Neural progenitor cell (in vitro differentiated cells): ENCODE measurements around the gene GLS. TPM values are rescaled to one million over a fixed set of nuclear protein-coding genes. Genes with fewer than 3 reads are reported as not detected.

Experiments
- DNase-seq: peaks from one replicate; pipeline ENCODE4 v3.0.0-alpha.2; 2016; ENCODE audit warnings: low spot score
- H2AFZ ChIP-seq: fragments of 200-600 bp; sonication (generic); replicated peaks from 2 replicates; pipeline ENCODE4 v1.6.1; 2016; ENCODE audit warnings: antibody characterized with exemption
- H3F3A ChIP-seq: fragments of 200-600 bp; sonication (generic); 2 replicates; pipeline ENCODE4 v1.6.1; 2016; ENCODE audit warnings: antibody characterized with exemption, low read depth
- H3K27ac ChIP-seq: fragments of 200-600 bp; sonication (generic); 2 replicates; pipeline ENCODE4 v1.5.1; 2016; ENCODE audit warnings: mild to moderate bottlenecking
- H3K27me3 ChIP-seq: fragments of 200-600 bp; sonication (generic); 2 replicates; pipeline ENCODE4 v1.6.1; 2016; ENCODE audit warnings: mild to moderate bottlenecking, moderate library complexity
- H3K36me3 ChIP-seq: fragments of 200-600 bp; sonication (generic); 2 replicates; pipeline ENCODE4 v1.5.1; 2016
- H3K4me1 ChIP-seq: fragments of 200-600 bp; sonication (generic); 2 replicates; pipeline ENCODE4 v1.6.1; 2016; ENCODE audit warnings: mixed run types
- H3K4me2 ChIP-seq: fragments of 200-600 bp; sonication (generic); 2 replicates; pipeline ENCODE4 v1.6.1; 2016
- H3K4me3 ChIP-seq: fragments of 200-600 bp; sonication (generic); 2 replicates; pipeline ENCODE4 v1.5.1; 2016
- H3K79me2 ChIP-seq: fragments of 200-600 bp; sonication (generic); 2 replicates; pipeline ENCODE4 v1.6.1; 2016; ENCODE audit warnings: low read depth
- H3K9ac ChIP-seq: fragments of 200-600 bp; sonication (generic); 2 replicates; pipeline ENCODE4 v1.6.1; 2016
- H3K9me3 ChIP-seq: fragments of 200-600 bp; sonication (generic); 2 replicates; pipeline ENCODE4 v1.5.1; 2016; ENCODE audit warnings: low read depth
- H4K20me1 ChIP-seq: fragments of 200-600 bp; sonication (generic); 2 replicates; pipeline ENCODE4 v1.6.1; 2016; ENCODE audit warnings: low read depth
- H3K27ac Mint-ChIP-seq: 3 replicates; pipeline ENCODE4 v1.8.0; 2021; ENCODE audit warnings: mixed read lengths
- H3K27me3 Mint-ChIP-seq: 2 replicates; pipeline ENCODE4 v1.8.0; 2022; ENCODE audit warnings: low read depth, mild to moderate bottlenecking, inconsistent platforms, moderate library complexity, mixed read lengths; ENCODE audit not compliant: insufficient read depth
- H3K36me3 Mint-ChIP-seq: 3 replicates; pipeline ENCODE4 v1.8.0; 2021; ENCODE audit warnings: mixed read lengths
- H3K4me1 Mint-ChIP-seq: 3 replicates; pipeline ENCODE4 v1.8.0; 2021; ENCODE audit warnings: mixed read lengths
- H3K4me3 Mint-ChIP-seq: 3 replicates; pipeline ENCODE4 v1.8.0; 2021; ENCODE audit warnings: mild to moderate bottlenecking, moderate library complexity, mixed read lengths
- H3K9me3 Mint-ChIP-seq: 3 replicates; pipeline ENCODE4 v1.8.0; 2020; ENCODE audit warnings: mixed read lengths
- EZH2 ChIP-seq: fragments of 200-600 bp; sonication (generic); IDR thresholded peaks from 2 replicates; pipeline ENCODE4 v1.6.1; 2017; ENCODE audit warnings: antibody characterized with exemption, mild to moderate bottlenecking, moderate library complexity
- EZH2phosphoT487 ChIP-seq: fragments of 200-600 bp; sonication (generic); IDR thresholded peaks from 2 replicates; pipeline ENCODE4 v1.6.1; 2017; ENCODE audit warnings: antibody characterized with exemption
- total RNA-seq: library from RNA; depleted of rRNA; stranded (reverse); fragments of >200 nt; gene quantifications from 2 replicates; pipeline ENCODE4 v1.2.3, GENCODE V29; 2015; ENCODE audit warnings: low replicate concordance
- TF ChIP-seq, protein P1 (sequence below): fragments of 200-600 bp; sonication (generic); IDR thresholded peaks from 2 replicates; pipeline ENCODE4 v1.5.1; 2017; ENCODE audit warnings: antibody characterized with exemption, mild to moderate bottlenecking

The GLS gene
- total RNA-seq, 1 donor from 2014 or later = 54.0 TPM

DNA sequence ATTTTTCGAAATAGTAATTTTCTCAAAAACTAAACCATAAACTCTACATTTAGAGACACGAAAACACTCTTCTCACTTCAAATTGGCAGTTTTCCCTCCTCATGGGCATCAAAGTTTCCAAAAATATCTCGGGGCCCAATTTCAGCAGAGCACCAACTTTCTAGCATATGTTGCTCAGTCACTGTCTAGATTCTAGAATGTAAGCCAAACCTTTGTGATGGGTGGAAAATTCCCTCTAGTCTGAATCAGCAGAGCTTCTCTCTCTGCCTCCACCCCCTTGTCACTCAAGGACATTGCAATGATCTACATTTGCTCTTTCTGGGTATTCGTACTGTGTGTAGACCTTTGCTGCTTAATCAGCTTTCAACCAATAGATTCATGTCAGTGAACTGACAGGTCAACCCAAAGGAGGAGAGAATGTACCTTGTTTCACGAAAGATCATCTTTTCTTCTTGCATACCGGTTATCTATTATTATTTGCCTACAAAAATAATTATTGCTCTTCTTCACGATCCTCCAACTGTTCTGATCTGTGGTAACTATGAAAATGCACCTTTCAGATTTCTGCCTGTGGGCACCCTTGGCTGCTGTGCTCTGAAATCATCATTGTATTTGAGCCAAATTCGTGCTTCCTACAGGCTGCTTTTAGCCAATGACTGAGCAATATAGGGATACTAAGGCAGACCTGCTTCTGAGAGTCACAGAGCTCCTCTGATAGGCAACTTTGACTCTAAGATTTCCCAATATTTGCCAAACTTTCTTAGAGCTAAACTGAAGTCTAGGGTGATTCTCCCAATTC lies 38.7 kb upstream of the GLS start:
- H3K9ac ChIP-seq = no peak overlapping the region
- Mint-ChIP-seq H3K27me3 (peaks cover 2% of the 10 kb centered on the region), H3K4me1 (peaks cover 6% of the 10 kb centered on the region), H3K9me3 (no peaks in the 10 kb centered on the region), H3K4me3 (no peak overlapping the region), H3K36me3 (no peaks in the 10 kb centered on the region), H3K27ac (no peak overlapping the region)
- no peaks in the 10 kb centered on the region for H3K9me3 ChIP-seq
- H3K4me1 ChIP-seq = no peaks in the 10 kb centered on the region
- no peaks in the 10 kb centered on the region for H3K36me3 ChIP-seq
- no peaks in the 10 kb centered on the region for H3K79me2 ChIP-seq
- TF ChIP-seq, protein P1, sequence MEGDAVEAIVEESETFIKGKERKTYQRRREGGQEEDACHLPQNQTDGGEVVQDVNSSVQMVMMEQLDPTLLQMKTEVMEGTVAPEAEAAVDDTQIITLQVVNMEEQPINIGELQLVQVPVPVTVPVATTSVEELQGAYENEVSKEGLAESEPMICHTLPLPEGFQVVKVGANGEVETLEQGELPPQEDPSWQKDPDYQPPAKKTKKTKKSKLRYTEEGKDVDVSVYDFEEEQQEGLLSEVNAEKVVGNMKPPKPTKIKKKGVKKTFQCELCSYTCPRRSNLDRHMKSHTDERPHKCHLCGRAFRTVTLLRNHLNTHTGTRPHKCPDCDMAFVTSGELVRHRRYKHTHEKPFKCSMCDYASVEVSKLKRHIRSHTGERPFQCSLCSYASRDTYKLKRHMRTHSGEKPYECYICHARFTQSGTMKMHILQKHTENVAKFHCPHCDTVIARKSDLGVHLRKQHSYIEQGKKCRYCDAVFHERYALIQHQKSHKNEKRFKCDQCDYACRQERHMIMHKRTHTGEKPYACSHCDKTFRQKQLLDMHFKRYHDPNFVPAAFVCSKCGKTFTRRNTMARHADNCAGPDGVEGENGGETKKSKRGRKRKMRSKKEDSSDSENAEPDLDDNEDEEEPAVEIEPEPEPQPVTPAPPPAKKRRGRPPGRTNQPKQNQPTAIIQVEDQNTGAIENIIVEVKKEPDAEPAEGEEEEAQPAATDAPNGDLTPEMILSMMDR = no peak
- TF ChIP-seq EZH2 = no peak
- TF ChIP-seq EZH2phosphoT487 = no peak
- DNase-seq = no peak
- no peak overlapping the region for H3K27ac ChIP-seq
- H3K4me2 ChIP-seq = no peak overlapping the region
- no peaks in the 10 kb centered on the region for H4K20me1 ChIP-seq
- no peaks in the 10 kb centered on the region for H3K27me3 ChIP-seq
- H2AFZ ChIP-seq = no peak overlapping the region
- H3F3A ChIP-seq = no peaks in the 10 kb centered on the region
- no peak overlapping the region for H3K4me3 ChIP-seq

DNA sequence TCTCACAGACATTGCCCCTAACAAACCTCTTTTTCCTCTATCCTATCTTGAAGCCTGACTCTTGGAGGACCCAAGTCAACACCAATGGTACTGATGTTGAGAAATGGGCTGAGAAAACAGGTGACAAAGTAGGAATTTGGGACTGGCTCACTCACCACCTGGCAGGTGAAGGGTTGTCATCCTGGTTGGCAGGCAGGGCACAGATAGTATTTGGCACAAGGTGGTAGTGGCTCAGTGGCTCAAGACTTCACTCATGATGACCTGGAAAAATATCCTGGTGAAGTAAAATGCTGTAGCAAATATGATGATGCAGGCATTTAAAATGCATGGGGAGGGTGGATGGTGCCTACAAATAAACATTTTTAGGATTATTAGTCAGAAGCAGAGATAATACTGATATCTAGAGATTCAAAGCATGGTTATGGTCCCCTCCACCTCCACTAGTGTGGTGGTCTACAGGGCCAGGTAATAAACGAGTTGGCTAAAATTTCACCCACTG lies 38.0 kb upstream of the GLS start:
- H3K36me3 ChIP-seq = no peaks in the 10 kb centered on the region
- no peaks in the 10 kb centered on the region for H3K36me3 Mint-ChIP-seq
- no peak overlapping the region for H3K27ac Mint-ChIP-seq
- no peak overlapping the region for H3K27ac ChIP-seq
- no peak for DNase-seq
- no peaks in the 10 kb centered on the region for H3K9me3 ChIP-seq
- H3K27me3 Mint-ChIP-seq = peaks cover 2% of the 10 kb centered on the region
- H3K4me3 ChIP-seq = no peak overlapping the region
- no peak overlapping the region for H3K4me2 ChIP-seq
- H3K4me1 ChIP-seq = no peaks in the 10 kb centered on the region
- H3K4me3 Mint-ChIP-seq = no peak overlapping the region
- H2AFZ ChIP-seq = no peak overlapping the region
- H3K9ac ChIP-seq = no peak overlapping the region
- TF ChIP-seq EZH2phosphoT487 = no peak
- no peak for TF ChIP-seq EZH2
- TF ChIP-seq, protein P1 = no peak
- H4K20me1 ChIP-seq = no peaks in the 10 kb centered on the region
- H3K9me3 Mint-ChIP-seq = no peaks in the 10 kb centered on the region
- H3K4me1 Mint-ChIP-seq = peaks cover 6% of the 10 kb centered on the region
- no peaks in the 10 kb centered on the region for H3K27me3 ChIP-seq
- no peaks in the 10 kb centered on the region for H3K79me2 ChIP-seq
- no peaks in the 10 kb centered on the region for H3F3A ChIP-seq

DNA sequence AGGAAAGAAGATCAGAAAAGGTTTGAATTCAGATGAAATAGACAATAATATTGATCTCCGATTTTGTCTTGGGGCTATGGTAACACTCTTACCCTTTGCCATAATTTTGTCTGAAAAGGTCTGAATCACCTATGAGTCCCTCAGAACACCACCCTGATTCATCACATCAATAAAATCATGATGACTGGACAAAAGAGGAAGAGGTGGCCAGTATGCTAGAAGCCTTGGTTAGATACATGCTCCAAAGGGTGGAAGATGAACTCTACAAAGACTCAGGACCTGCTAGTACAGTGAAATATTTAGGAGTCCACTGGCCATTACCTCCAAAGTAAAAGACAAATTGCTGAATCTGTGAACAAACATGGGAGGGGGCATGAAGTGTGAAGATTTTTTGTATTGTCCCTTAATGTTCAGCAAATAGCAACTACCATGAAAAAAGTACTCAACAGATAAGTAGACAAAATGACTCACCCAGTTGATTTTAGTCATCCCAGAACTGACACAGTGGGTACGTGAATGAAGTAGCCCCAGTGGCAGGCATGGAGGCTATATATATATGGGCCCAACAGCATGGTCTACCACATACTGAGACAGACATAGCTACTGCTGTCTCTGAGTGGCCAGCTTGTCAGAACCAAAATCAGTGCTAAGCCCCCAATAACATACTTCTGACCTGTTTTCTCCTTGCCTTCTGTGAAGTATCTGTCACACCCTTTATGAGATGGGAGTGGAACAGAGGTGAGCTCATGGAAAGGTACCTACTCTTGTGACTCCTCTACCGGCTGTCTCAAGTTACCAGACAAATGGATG lies 36.5 kb upstream of the GLS start:
- Mint-ChIP-seq H3K4me3 (no peak overlapping the region), H3K9me3 (no peaks in the 10 kb centered on the region), H3K27me3 (peaks cover 2% of the 10 kb centered on the region), H3K27ac (no peak overlapping the region), H3K36me3 (no peaks in the 10 kb centered on the region), H3K4me1 (peaks cover 6% of the 10 kb centered on the region)
- Histone ChIP-seq H3K27me3 (no peaks in the 10 kb centered on the region), H3F3A (no peaks in the 10 kb centered on the region), H3K4me3 (no peak overlapping the region), H3K9ac (no peak overlapping the region), H2AFZ (no peak overlapping the region), H4K20me1 (no peaks in the 10 kb centered on the region), H3K27ac (no peak overlapping the region), H3K79me2 (no peaks in the 10 kb centered on the region), H3K4me2 (no peak overlapping the region), H3K36me3 (no peaks in the 10 kb centered on the region), H3K4me1 (no peaks in the 10 kb centered on the region), H3K9me3 (no peaks in the 10 kb centered on the region)
- TF ChIP-seq EZH2 = no peak
- TF ChIP-seq, protein P1 = no peak
- no peak for TF ChIP-seq EZH2phosphoT487
- no peak for DNase-seq
